H9 (cell line): ENCODE measurements around the gene TFF1. TPM values are rescaled to one million over a fixed set of nuclear protein-coding genes. Genes with fewer than 3 reads are reported as not detected.

Experiments
- DNase-seq: peaks from one replicate; pipeline ENCODE4 v3.0.0-alpha.2; 2017
- H2AFZ ChIP-seq: one replicate; pipeline ENCODE4 v1.6.1; 2013; ENCODE audit warnings: mild to moderate bottlenecking, low read length, control low read depth, moderate library complexity
- H2AK5ac ChIP-seq: 2 replicates; pipeline ENCODE4 v1.6.1; 2013; ENCODE audit warnings: low read length, control low read depth, mixed read lengths; ENCODE audit not compliant: insufficient read length
- H2BK120ac ChIP-seq: one replicate; pipeline ENCODE4 v1.6.1; 2013; ENCODE audit warnings: low read depth, mild to moderate bottlenecking, low read length, control low read depth, inconsistent platforms; ENCODE audit not compliant: poor library complexity, severe bottlenecking
- H2BK12ac ChIP-seq: 2 replicates; pipeline ENCODE4 v1.6.1; 2013; ENCODE audit warnings: low read length, control low read depth, mixed read lengths, low read depth; ENCODE audit not compliant: insufficient read length
- H2BK15ac ChIP-seq: 2 replicates; pipeline ENCODE4 v1.6.1; 2013; ENCODE audit warnings: low read depth, low read length, control low read depth
- H2BK20ac ChIP-seq: one replicate; pipeline ENCODE4 v1.6.1; 2013; ENCODE audit warnings: low read depth, mild to moderate bottlenecking, low read length, control low read depth, inconsistent platforms; ENCODE audit not compliant: poor library complexity, severe bottlenecking
- H2BK5ac ChIP-seq: 2 replicates; pipeline ENCODE4 v1.6.1; 2013; ENCODE audit warnings: low read length, control low read depth, mixed read lengths; ENCODE audit not compliant: insufficient read length
- H3K14ac ChIP-seq: 2 replicates; pipeline ENCODE4 v1.6.1; 2013; ENCODE audit warnings: low read length, control low read depth; ENCODE audit not compliant: insufficient read depth
- H3K18ac ChIP-seq: 2 replicates; pipeline ENCODE4 v1.6.1; 2013; ENCODE audit warnings: low read depth, mild to moderate bottlenecking, mixed read lengths, low read length, control low read depth; ENCODE audit not compliant: insufficient read length
- H3K23ac ChIP-seq: 2 replicates; pipeline ENCODE4 v1.6.1; 2013; ENCODE audit warnings: low read length, control low read depth, mixed read lengths, low read depth; ENCODE audit not compliant: insufficient read length
- H3K23me2 ChIP-seq: 2 replicates; pipeline ENCODE4 v1.6.1; 2013; ENCODE audit warnings: low read depth, mild to moderate bottlenecking, mixed read lengths, low read length, control low read depth; ENCODE audit not compliant: insufficient read length, poor library complexity, severe bottlenecking
- H3K27ac ChIP-seq: 2 replicates; pipeline ENCODE4 v1.5.1; 2013; ENCODE audit warnings: low read length, control low read depth, mixed read lengths, low read depth; ENCODE audit not compliant: insufficient read length
- H3K27me3 ChIP-seq: 2 replicates; pipeline ENCODE4 v1.6.1; 2013; ENCODE audit warnings: low read length, control low read depth, inconsistent platforms; ENCODE audit not compliant: insufficient read depth
- H3K4ac ChIP-seq: 2 replicates; pipeline ENCODE4 v1.6.1; 2013; ENCODE audit warnings: low read depth, mild to moderate bottlenecking, control low read depth, inconsistent platforms, low read length, moderate library complexity
- H3K4me1 ChIP-seq: 2 replicates; pipeline ENCODE4 v1.6.1; 2013; ENCODE audit warnings: low read length, control low read depth, inconsistent platforms; ENCODE audit not compliant: insufficient read depth
- H3K4me2 ChIP-seq: 2 replicates; pipeline ENCODE4 v1.6.1; 2013; ENCODE audit warnings: low read length, control low read depth, mixed read lengths; ENCODE audit not compliant: insufficient read length, insufficient read depth
- H3K56ac ChIP-seq: 2 replicates; pipeline ENCODE4 v1.6.1; 2013; ENCODE audit warnings: low read depth, mild to moderate bottlenecking, mixed read lengths, low read length, control low read depth; ENCODE audit not compliant: insufficient read length
- H3K79me1 ChIP-seq: 2 replicates; pipeline ENCODE4 v1.6.1; 2013; ENCODE audit warnings: low read depth, mild to moderate bottlenecking, moderate library complexity, low read length, control low read depth, inconsistent platforms; ENCODE audit not compliant: insufficient read depth, poor library complexity, severe bottlenecking
- H3K79me2 ChIP-seq: 2 replicates; pipeline ENCODE4 v1.6.1; 2013; ENCODE audit warnings: low read length, control low read depth, inconsistent platforms; ENCODE audit not compliant: insufficient read depth
- H3K9ac ChIP-seq: 2 replicates; pipeline ENCODE4 v1.6.1; 2013; ENCODE audit warnings: low read length, control low read depth, mixed read lengths; ENCODE audit not compliant: insufficient read length; ENCODE audit errors: extremely low read depth
- H3K9me3 ChIP-seq: one replicate; pipeline ENCODE4 v1.6.1; 2013; ENCODE audit warnings: low read depth, low read length, inconsistent platforms; ENCODE audit not compliant: control insufficient read depth
- H3T11ph ChIP-seq: one replicate; pipeline ENCODE4 v1.6.1; 2013; ENCODE audit warnings: mild to moderate bottlenecking, low read length, control low read depth, inconsistent platforms
- H4K20me1 ChIP-seq: one replicate; pipeline ENCODE4 v1.6.1; 2013; ENCODE audit not compliant: control insufficient read depth, insufficient read length, insufficient read depth
- H4K5ac ChIP-seq: 2 replicates; pipeline ENCODE4 v1.6.1; 2013; ENCODE audit warnings: low read depth, mild to moderate bottlenecking, mixed read lengths, low read length, control low read depth; ENCODE audit not compliant: insufficient read length
- H4K8ac ChIP-seq: replicated peaks from 2 replicates; pipeline ENCODE4 v1.6.1; 2013; ENCODE audit warnings: low read length, control low read depth, mixed read lengths, low read depth; ENCODE audit not compliant: insufficient read length
- H4K91ac ChIP-seq: 2 replicates; pipeline ENCODE4 v1.6.1; 2013; ENCODE audit warnings: low read depth, mild to moderate bottlenecking, moderate library complexity, mixed read lengths, low read length, control low read depth; ENCODE audit not compliant: insufficient read length
- H3K27ac Mint-ChIP-seq, 3 experiments: 2 replicates in 2 of 3; 3 replicates in 1 of 3; pipeline ENCODE4 v1.8.0; 2020 to 2021; ENCODE audit warnings: mixed read lengths in 3 of 3, mild to moderate bottlenecking in 1 of 3, moderate library complexity in 1 of 3
- H3K27me3 Mint-ChIP-seq: 2 replicates; pipeline ENCODE4 v1.8.0; 2021; ENCODE audit warnings: low read depth, mild to moderate bottlenecking, moderate library complexity, mixed read lengths
- H3K36me3 Mint-ChIP-seq, 3 experiments: 2 replicates in 2 of 3; 3 replicates in 1 of 3; pipeline ENCODE4 v1.8.0; 2020 to 2021; ENCODE audit warnings: low read depth in 3 of 3, mixed read lengths in 3 of 3; ENCODE audit not compliant: insufficient read depth in 1 of 3
- H3K4me1 Mint-ChIP-seq, 2 experiments: 2 replicates each; pipeline ENCODE4 v1.8.0; 2020; ENCODE audit warnings: mixed read lengths in 2 of 2
- H3K4me3 Mint-ChIP-seq, 2 experiments: 2 replicates in 1 of 2; 3 replicates in 1 of 2; pipeline ENCODE4 v1.8.0; 2020 to 2021; ENCODE audit warnings: mild to moderate bottlenecking in 2 of 2, mixed read lengths in 2 of 2, moderate library complexity in 1 of 2
- H3K9me3 Mint-ChIP-seq, 2 experiments: 2 replicates in 1 of 2; 3 replicates in 1 of 2; pipeline ENCODE4 v1.8.0; 2020; ENCODE audit warnings: mild to moderate bottlenecking in 2 of 2, mixed read lengths in 2 of 2, moderate library complexity in 1 of 2
- WGBS: extraction: QIAGEN DNeasy Blood & Tissue Kit; methylation state at CpG from one replicate; pipeline ENCODE4 v1.1.7; 2013; ENCODE audit warnings: missing lambda C conversion rate, low lambda C conversion rate, mixed read lengths; ENCODE audit not compliant: insufficient read length; ENCODE audit errors: extremely low coverage; 5-methylcytosine and 5-hydroxymethylcytosine counted together
- total RNA-seq: library from RNA; stranded (reverse); gene quantifications from 2 replicates; pipeline ENCODE4 v1.2.1, GENCODE V29; 2021
- TF ChIP-seq, protein P1 (sequence below): fragments of 200-600 bp; sonication (generic); conservative IDR thresholded peaks from 3 replicates; pipeline ENCODE4 v1.8.0; 2021; ENCODE audit warnings: antibody characterized with exemption, mild to moderate bottlenecking

Gene TFF1
- total RNA-seq, 1 experiment from 2014 or later, result not detected

DNA sequence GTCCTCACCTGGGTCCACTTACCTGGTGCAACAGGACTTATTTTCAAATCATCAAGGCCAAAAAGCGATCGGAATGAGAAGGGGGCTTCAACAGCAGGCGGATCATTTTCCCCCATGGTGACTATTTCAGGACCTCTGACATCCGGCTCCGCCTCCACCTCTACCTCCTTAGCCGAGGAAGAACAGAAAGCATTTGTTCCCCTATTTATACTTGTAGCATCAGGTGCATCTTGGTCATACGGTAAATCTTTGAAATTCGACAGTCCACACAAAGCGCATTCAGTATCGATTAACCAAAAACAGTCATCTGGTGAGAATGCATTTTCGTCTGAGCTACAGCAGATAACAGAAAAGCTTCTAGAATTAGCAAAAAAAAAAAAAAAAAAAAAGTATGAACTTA, 29.0 kb upstream of the TFF1 start:
- Histone ChIP-seq H4K91ac (no peak overlapping the region), H3K79me2 (no peaks in the 10 kb centered on the region), H2BK12ac (no peak overlapping the region), H2AFZ (no peak overlapping the region), H3K4me1 (no peaks in the 10 kb centered on the region), H4K20me1 (no peaks in the 10 kb centered on the region), H3K4ac (no peak overlapping the region), H4K8ac (no peak overlapping the region), H3K79me1 (no peaks in the 10 kb centered on the region), H2BK20ac (no peak overlapping the region), H2AK5ac (no peak overlapping the region), H3K14ac (no peak overlapping the region), H3K27ac (no peak overlapping the region), H2BK120ac (no peak overlapping the region), H4K5ac (no peak overlapping the region), H3K4me2 (no peak overlapping the region), H3K56ac (no peak overlapping the region), H2BK15ac (no peak overlapping the region), H3K23me2 (no peaks in the 10 kb centered on the region), H3K27me3 (no peaks in the 10 kb centered on the region), H2BK5ac (no peak overlapping the region), H3T11ph (no peak overlapping the region), H3K9me3 (no peaks in the 10 kb centered on the region), H3K9ac (no peak overlapping the region), H3K23ac (no peak overlapping the region), H3K18ac (no peak overlapping the region)
- H3K27me3 Mint-ChIP-seq, result peaks cover 17% of the 10 kb centered on the region
- peaks cover 21 to 22% of the 10 kb centered on the region in 2 experiments for H3K4me1 Mint-ChIP-seq
- no peak overlapping the region; a peak in 1 of 7 replicates for H3K27ac Mint-ChIP-seq
- H3K9me3 Mint-ChIP-seq, result 0 out of 5 replicates have a peak, but pooled peaks cover 0 to 2% of the 10 kb centered on the region in 2 experiments
- no peak for DNase-seq
- WGBS, result no CpG with 5 or more reads among the region's 11 CpGs
- no peaks in the 10 kb centered on the region for H3K36me3 Mint-ChIP-seq
- TF ChIP-seq, protein P1, sequence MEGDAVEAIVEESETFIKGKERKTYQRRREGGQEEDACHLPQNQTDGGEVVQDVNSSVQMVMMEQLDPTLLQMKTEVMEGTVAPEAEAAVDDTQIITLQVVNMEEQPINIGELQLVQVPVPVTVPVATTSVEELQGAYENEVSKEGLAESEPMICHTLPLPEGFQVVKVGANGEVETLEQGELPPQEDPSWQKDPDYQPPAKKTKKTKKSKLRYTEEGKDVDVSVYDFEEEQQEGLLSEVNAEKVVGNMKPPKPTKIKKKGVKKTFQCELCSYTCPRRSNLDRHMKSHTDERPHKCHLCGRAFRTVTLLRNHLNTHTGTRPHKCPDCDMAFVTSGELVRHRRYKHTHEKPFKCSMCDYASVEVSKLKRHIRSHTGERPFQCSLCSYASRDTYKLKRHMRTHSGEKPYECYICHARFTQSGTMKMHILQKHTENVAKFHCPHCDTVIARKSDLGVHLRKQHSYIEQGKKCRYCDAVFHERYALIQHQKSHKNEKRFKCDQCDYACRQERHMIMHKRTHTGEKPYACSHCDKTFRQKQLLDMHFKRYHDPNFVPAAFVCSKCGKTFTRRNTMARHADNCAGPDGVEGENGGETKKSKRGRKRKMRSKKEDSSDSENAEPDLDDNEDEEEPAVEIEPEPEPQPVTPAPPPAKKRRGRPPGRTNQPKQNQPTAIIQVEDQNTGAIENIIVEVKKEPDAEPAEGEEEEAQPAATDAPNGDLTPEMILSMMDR, result no peak
- H3K4me3 Mint-ChIP-seq, result no peak overlapping the region
